K562 (cell line): Measurements from ENCODE around the gene DRD2. TPM values are rescaled to one million over a fixed set of nuclear protein-coding genes. Genes with fewer than 3 reads are reported as not detected.

Experiments used
- ATAC-seq: fragments of 200-7000 bp; cut with Tn5 transposase; 3 replicates; pipeline ENCODE4 v1.9.1; 2020; ENCODE audit warnings: moderate library complexity
- BruUV-seq: library from RNA; stranded (reverse); fragments of 400-500 nt; replicated peaks from 2 replicates; lab custom pipeline; 2021; lab: Mats Ljungman, UMichigan
- CTCF ChIA-PET: fragments of 300-600 bp; formaldehyde crosslinking; extraction: SDS; loops from one replicate; lab custom pipeline; 2021; ENCODE audit warnings: low intra/inter-chr PET ratio; lab: Yijun Ruan, JAX
- POLR2A ChIA-PET: fragments of 300-600, 350-650 bp; sonication (Branson Sonifier 250); formaldehyde crosslinking; extraction: SDS; loops from one replicate; lab custom pipeline; 2021; ENCODE audit warnings: antibody characterized with exemption, inconsistent platforms; lab: Yijun Ruan, JAX
- DNase-seq, 4 experiments: peaks; one replicate each; pipeline versions ENCODE4 v3.0.0 to v3.0.0-alpha.2; 2011 to 2018; ENCODE audit warnings: low spot score in 3 of 4, mixed read lengths in 3 of 4; ENCODE audit errors: extremely low read depth in 1 of 4
- FAIRE-seq: peaks from 2 replicates; lab custom pipeline; 2011; peaks lifted over from hg19 to GRCh38; lab: Jason Lieb, UNC
- H2AFZ ChIP-seq: 2 replicates; pipeline ENCODE4 v1.6.0; 2011; ENCODE audit warnings: low read depth, low read length, control low read depth, inconsistent platforms
- H3K27ac ChIP-seq: fragments of 200-600 bp; 3 replicates; pipeline ENCODE4 v1.8.0; 2011; ENCODE audit warnings: low read depth, mild to moderate bottlenecking, control low read depth, inconsistent platforms, low read length, moderate library complexity, mixed read lengths; ENCODE audit errors: extremely low read depth
- H3K27me3 ChIP-seq, 2 experiments: fragments of 300-600 bp in 1 of 2; 2 replicates in 1 of 2; 3 replicates in 1 of 2; pipeline versions ENCODE4 v1.6.0 to v1.8.0; 2011; ENCODE audit warnings: inconsistent platforms in 2 of 2, low read length in 2 of 2, mild to moderate bottlenecking in 1 of 2, mixed read lengths in 1 of 2, moderate library complexity in 1 of 2; ENCODE audit not compliant: control insufficient read depth in 2 of 2, insufficient read depth in 2 of 2
- H3K36me3 ChIP-seq: fragments of 300-600 bp; 3 replicates; pipeline ENCODE4 v1.8.0; 2011; ENCODE audit warnings: mild to moderate bottlenecking, low read length, inconsistent platforms; ENCODE audit not compliant: control insufficient read depth, insufficient read depth
- H3K4me1 ChIP-seq, 2 experiments: fragments of 200-600 bp in 1 of 2; replicated peaks in 1 of 2; 2 replicates in 1 of 2; 3 replicates in 1 of 2; pipeline versions ENCODE4 v1.5.1 to v1.8.0; 2011; ENCODE audit warnings: inconsistent platforms in 2 of 2, low read length in 2 of 2, mild to moderate bottlenecking in 1 of 2, mixed read lengths in 1 of 2, moderate library complexity in 1 of 2; ENCODE audit not compliant: control insufficient read depth in 2 of 2, insufficient read depth in 2 of 2
- H3K4me2 ChIP-seq: 2 replicates; pipeline ENCODE4 v1.6.1; 2011; ENCODE audit warnings: low read length, control low read depth, inconsistent platforms, mixed read lengths; ENCODE audit not compliant: insufficient read depth
- H3K4me3 ChIP-seq: fragments of 200-600 bp; sonication (generic), shearing (Covaris generic); 2 replicates; pipeline ENCODE4 v1.5.1; 2016; ENCODE audit warnings: control low read depth, inconsistent platforms
- H3K79me2 ChIP-seq: fragments of 200-600 bp; 3 replicates; pipeline ENCODE4 v1.8.0; 2011; ENCODE audit warnings: low read length, inconsistent platforms; ENCODE audit not compliant: control insufficient read depth, insufficient read depth
- H3K9ac ChIP-seq, 2 experiments: 2 replicates each; pipeline versions ENCODE4 v1.6.0 to v1.6.1; 2011; ENCODE audit warnings: low read depth in 2 of 2, low read length in 2 of 2, control low read depth in 1 of 2, inconsistent platforms in 1 of 2, mild to moderate bottlenecking in 1 of 2, mixed read lengths in 1 of 2; ENCODE audit not compliant: insufficient read depth in 1 of 2
- H3K9me1 ChIP-seq: one replicate; pipeline ENCODE4 v1.6.0; 2011; ENCODE audit warnings: inconsistent platforms, mild to moderate bottlenecking, low read length, moderate library complexity; ENCODE audit not compliant: control insufficient read depth, insufficient read depth
- H3K9me3 ChIP-seq: replicated peaks from 2 replicates; pipeline ENCODE4 v1.5.1; 2011; ENCODE audit warnings: low read depth, low read length, inconsistent platforms; ENCODE audit not compliant: control insufficient read depth, insufficient read depth
- H4K20me1 ChIP-seq: replicated peaks from 2 replicates; pipeline ENCODE4 v1.6.1; 2011; ENCODE audit warnings: low read length, inconsistent platforms, mixed read lengths; ENCODE audit not compliant: control insufficient read depth, insufficient read depth
- MECOM ChIP-seq: fragments of 250-450 bp; sonication (Bioruptor Pico); IDR thresholded peaks from 2 replicates; pipeline ENCODE4 v1.8.0; 2022; ENCODE audit warnings: inconsistent platforms
- RREB1 ChIP-seq: fragments of 250-450 bp; sonication (Bioruptor Pico); IDR thresholded peaks from 2 replicates; pipeline ENCODE4 v1.4.0; 2020
- SAP30 ChIP-seq: fragments of 200-600 bp; sonication (generic); IDR thresholded peaks from 2 replicates; pipeline ENCODE4 v1.6.1; 2012; ENCODE audit warnings: borderline replicate concordance, low read depth, mild to moderate bottlenecking, moderate library complexity, low read length, control low read depth, inconsistent platforms; ENCODE audit not compliant: insufficient read depth, poor library complexity, severe bottlenecking
- WGBS: fragments of 100-300 bp; shearing (Covaris generic); methylation state at CpG from one replicate; pipeline ENCODE4 v1.1.6; 2016; ENCODE audit warnings: low coverage, mixed read lengths; ENCODE audit not compliant: insufficient coverage; ENCODE audit errors: missing lambda C conversion rate; 5-methylcytosine and 5-hydroxymethylcytosine counted together
- in situ Hi-C: fragments of 300-500 bp; cut with MboI; formaldehyde crosslinking; loops from 4 replicates; pipeline ENCODE4 v1.15.0; 2018; ENCODE audit warnings: inconsistent platforms, mixed read lengths
- intact Hi-C: fragments of 100-400 bp; cut with micrococcal nuclease; formaldehyde crosslinking; loops from 2 replicates; pipeline ENCODE4 v1.14.2; 2022
- polyA plus RNA-seq, 8 experiments: library from polyadenylated mRNA; depleted of rRNA in 4 of 8; stranded (reverse) in 5 of 8; unstranded in 3 of 8; fragments of >200 nt; fragmentation: Nextera tagmentation in 2 of 8; fragmentation: Illumina TruSeq in 1 of 8; extraction: Ambion mirVana in 2 of 8; extraction: Trizol in 1 of 8; gene quantifications; 2 replicates each; pipeline versions ENCODE4 v1.2.1 to v1.2.3, GENCODE V29; 2011 to 2014; ENCODE audit warnings: inconsistent platforms in 1 of 8, missing spikeins in 1 of 8
- total RNA-seq, 7 experiments: library from RNA; depleted of rRNA in 6 of 7; stranded (reverse); fragments of >200 nt in 6 of 7; fragmentation: Illumina TruSeq in 2 of 7; extraction: Trizol in 2 of 7; gene quantifications; 2 replicates each; pipeline versions ENCODE4 v1.2.1 to v1.2.3, GENCODE V29; 2011 to 2021; ENCODE audit warnings: low replicate concordance in 1 of 7
- TF ChIP-seq, protein P1 (sequence below): fragments of 450-650 bp; conservative IDR thresholded peaks from 2 replicates; pipeline ENCODE4 v1.6.1; 2016; ENCODE audit warnings: missing genetic modification characterization, low read depth, mild to moderate bottlenecking, missing compliant biosample characterization, moderate library complexity
- TF ChIP-seq, protein P2 (sequence below): sonication (generic); formaldehyde crosslinking; IDR thresholded peaks from 2 replicates; pipeline ENCODE4 v1.9.0; 2022; ENCODE audit warnings: mild to moderate bottlenecking, missing genetic modification reagents

The DRD2 gene
- total and polyA plus RNA-seq, 9 of the 15 experiments (the other 6 are each of a cell fraction or from before 2014, with no cell fraction given), result not detected

GRCh38 chr11:113412675-113413074, 62.5 kb downstream of the DRD2 start:
- DNase-seq, result no peak
- H3K4me1 ChIP-seq, result no peaks in the 10 kb centered on the region
- TF ChIP-seq SAP30 (no peak), RREB1 (CRISPR knock-in tag) (no peak), MECOM (CRISPR knock-in tag) (no peak)
- TF ChIP-seq, protein P1, sequence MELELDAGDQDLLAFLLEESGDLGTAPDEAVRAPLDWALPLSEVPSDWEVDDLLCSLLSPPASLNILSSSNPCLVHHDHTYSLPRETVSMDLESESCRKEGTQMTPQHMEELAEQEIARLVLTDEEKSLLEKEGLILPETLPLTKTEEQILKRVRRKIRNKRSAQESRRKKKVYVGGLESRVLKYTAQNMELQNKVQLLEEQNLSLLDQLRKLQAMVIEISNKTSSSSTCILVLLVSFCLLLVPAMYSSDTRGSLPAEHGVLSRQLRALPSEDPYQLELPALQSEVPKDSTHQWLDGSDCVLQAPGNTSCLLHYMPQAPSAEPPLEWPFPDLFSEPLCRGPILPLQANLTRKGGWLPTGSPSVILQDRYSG (tag), result no peak
- TF ChIP-seq, protein P2, sequence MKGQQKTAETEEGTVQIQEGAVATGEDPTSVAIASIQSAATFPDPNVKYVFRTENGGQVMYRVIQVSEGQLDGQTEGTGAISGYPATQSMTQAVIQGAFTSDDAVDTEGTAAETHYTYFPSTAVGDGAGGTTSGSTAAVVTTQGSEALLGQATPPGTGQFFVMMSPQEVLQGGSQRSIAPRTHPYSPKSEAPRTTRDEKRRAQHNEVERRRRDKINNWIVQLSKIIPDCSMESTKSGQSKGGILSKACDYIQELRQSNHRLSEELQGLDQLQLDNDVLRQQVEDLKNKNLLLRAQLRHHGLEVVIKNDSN (CRISPR knock-in tag), result no peak
- TF ChIP-seq, all 486 proteins: peak for 0
- no TSS peak for BruUV-seq
- H3K4me3 ChIP-seq, result no peak overlapping the region
- ChIA-PET POLR2A (interaction anchor here (0.5 to 0.7 kb wide), 2 partner anchors 8 to 330 kb away, joined by 3 read pairs; no protein-coding TSS in a partner anchor), CTCF (no interaction called here)
- H3K4me2 ChIP-seq, result no peak overlapping the region
- intact Hi-C loops, result no loop called here
- peaks cover 8 to 80% of the 10 kb centered on the region in 2 experiments; a peak in 3 of 5 replicates for H3K27me3 ChIP-seq
- no peak for ATAC-seq
- H3K79me2 ChIP-seq, result no peaks in the 10 kb centered on the region
- WGBS, result 2% methylated on average over 6 of the region's 9 CpGs
- H2AFZ ChIP-seq, result no peak overlapping the region
- FAIRE-seq, result no peak
- H3K36me3 ChIP-seq, result no peaks in the 10 kb centered on the region
- no peaks in the 10 kb centered on the region for H3K9me3 ChIP-seq
- H3K27ac ChIP-seq, result no peak overlapping the region
- peaks cover 5% of the 10 kb centered on the region; the same call in 1 of the 2 replicates for H4K20me1 ChIP-seq
- in situ Hi-C loops, result no loop called here
- no peaks in the 10 kb centered on the region for H3K9me1 ChIP-seq
- H3K9ac ChIP-seq, result no peak overlapping the region
